HCT116 (cell line): ENCODE results near the gene LRFN3.

Experiments
- CTCF ChIP-seq, 3 experiments: fragments of 200-600 bp in 1 of 3; sonication (generic) in 1 of 3; IDR thresholded peaks in 2 of 3; conservative IDR thresholded peaks in 1 of 3; 2 replicates each; pipeline ENCODE4 v1.5.1; 2012 to 2017; ENCODE audit warnings: low read depth in 2 of 3, low read length in 2 of 3, antibody characterized with exemption in 1 of 3, borderline replicate concordance in 1 of 3, control low read depth in 1 of 3, mild to moderate bottlenecking in 1 of 3, mixed read lengths in 1 of 3, mixed run types in 1 of 3, moderate library complexity in 1 of 3; ENCODE audit not compliant: insufficient read depth in 1 of 3
- EZH2 ChIP-seq: fragments of 200-600 bp; sonication (generic); IDR thresholded peaks from 2 replicates; pipeline ENCODE4 v1.6.1; 2017; ENCODE audit warnings: antibody characterized with exemption, mixed run types
- FOSL1 ChIP-seq: IDR thresholded peaks from 2 replicates; pipeline ENCODE4 v1.6.1; 2012; ENCODE audit warnings: low read depth
- JUND ChIP-seq: IDR thresholded peaks from 2 replicates; pipeline ENCODE4 v1.6.1; 2012
- POLR2AphosphoS5 ChIP-seq: IDR thresholded peaks from 2 replicates; pipeline ENCODE4 v1.6.1; 2011; ENCODE audit warnings: mild to moderate bottlenecking, low read depth, low read length, moderate library complexity

- TF ChIP-seq EZH2 (no peak), POLR2AphosphoS5 (no peak), CTCF (IDR thresholded peaks at IDR 0.05 in 2 of 3, conservative IDR thresholded peaks at IDR 0.05 in 1 of 3; ENCODE audit: borderline replicate concordance in 1 of 3, insufficient read depth in 1 of 3, low read depth in 2 of 3, low read length in 2 of 3) (no peak), JUND (no peak), FOSL1 (no peak)
Observed at GRCh38 chr19:35887197-35887596, 49.0 kb upstream of the LRFN3 start.
